ENCODE results near the gene ADGRL2.

ADGRL2 gene

DNA sequence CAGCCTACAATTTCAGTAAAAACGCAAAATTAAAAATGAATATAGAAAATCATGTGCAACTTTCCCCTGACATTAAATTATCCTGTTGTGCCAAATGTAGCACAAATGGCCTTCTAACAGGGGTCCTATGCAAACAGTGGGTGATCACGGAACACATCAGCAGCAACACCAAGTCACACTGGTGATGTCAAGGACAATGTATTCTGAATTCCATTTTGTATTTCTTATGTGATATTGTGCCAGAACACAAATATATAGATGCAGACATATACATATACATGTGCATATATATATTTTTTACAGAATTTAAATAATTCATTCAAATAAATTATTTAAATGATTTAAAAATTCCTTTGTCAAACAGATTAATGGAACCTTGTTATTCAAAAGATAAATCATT is 8.6 kb upstream of the ADGRL2 start:
- Histone ChIP-seq H3F3A (ENCODE audit: insufficient read depth, low read length) (no peaks in the 10 kb centered on the region), H3K27me3 (replicated peaks; ENCODE audit: insufficient read depth, low read length) (no peaks in the 10 kb centered on the region), H2AFZ (ENCODE audit: low read length) (no peak overlapping the region), H3K4me1 (ENCODE audit: low read length) (no peaks in the 10 kb centered on the region), H3K4me2 (ENCODE audit: low read depth, low read length) (no peak overlapping the region), H3K9me2 (replicated peaks; ENCODE audit: insufficient read depth, low read length) (no peaks in the 10 kb centered on the region), H3K27ac (ENCODE audit: low read length) (no peak overlapping the region), H3K9ac (ENCODE audit: low read length) (no peak overlapping the region), H3K9me3 (replicated peaks; ENCODE audit: insufficient read depth, low read length) (no peaks in the 10 kb centered on the region), H3K36me3 (replicated peaks; ENCODE audit: insufficient read depth, low read length) (no peaks in the 10 kb centered on the region), H3K4me3 (ENCODE audit: low read length) (no peak overlapping the region), H3K79me2 (ENCODE audit: low read length) (no peaks in the 10 kb centered on the region), H4K20me1 (ENCODE audit: insufficient read depth, low read length) (no peaks in the 10 kb centered on the region)
- TF ChIP-seq EZH2phosphoT487 (IDR thresholded peaks at IDR 0.05; ENCODE audit: low read length) (no peak), EZH2 (optimal IDR thresholded peaks at IDR 0.05; ENCODE audit: low read depth, low read length) (no peak)
- TF ChIP-seq, protein P1, sequence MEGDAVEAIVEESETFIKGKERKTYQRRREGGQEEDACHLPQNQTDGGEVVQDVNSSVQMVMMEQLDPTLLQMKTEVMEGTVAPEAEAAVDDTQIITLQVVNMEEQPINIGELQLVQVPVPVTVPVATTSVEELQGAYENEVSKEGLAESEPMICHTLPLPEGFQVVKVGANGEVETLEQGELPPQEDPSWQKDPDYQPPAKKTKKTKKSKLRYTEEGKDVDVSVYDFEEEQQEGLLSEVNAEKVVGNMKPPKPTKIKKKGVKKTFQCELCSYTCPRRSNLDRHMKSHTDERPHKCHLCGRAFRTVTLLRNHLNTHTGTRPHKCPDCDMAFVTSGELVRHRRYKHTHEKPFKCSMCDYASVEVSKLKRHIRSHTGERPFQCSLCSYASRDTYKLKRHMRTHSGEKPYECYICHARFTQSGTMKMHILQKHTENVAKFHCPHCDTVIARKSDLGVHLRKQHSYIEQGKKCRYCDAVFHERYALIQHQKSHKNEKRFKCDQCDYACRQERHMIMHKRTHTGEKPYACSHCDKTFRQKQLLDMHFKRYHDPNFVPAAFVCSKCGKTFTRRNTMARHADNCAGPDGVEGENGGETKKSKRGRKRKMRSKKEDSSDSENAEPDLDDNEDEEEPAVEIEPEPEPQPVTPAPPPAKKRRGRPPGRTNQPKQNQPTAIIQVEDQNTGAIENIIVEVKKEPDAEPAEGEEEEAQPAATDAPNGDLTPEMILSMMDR (IDR thresholded peaks at IDR 0.05; ENCODE audit: low read length) = no peak
- no peak for DNase-seq

DNA sequence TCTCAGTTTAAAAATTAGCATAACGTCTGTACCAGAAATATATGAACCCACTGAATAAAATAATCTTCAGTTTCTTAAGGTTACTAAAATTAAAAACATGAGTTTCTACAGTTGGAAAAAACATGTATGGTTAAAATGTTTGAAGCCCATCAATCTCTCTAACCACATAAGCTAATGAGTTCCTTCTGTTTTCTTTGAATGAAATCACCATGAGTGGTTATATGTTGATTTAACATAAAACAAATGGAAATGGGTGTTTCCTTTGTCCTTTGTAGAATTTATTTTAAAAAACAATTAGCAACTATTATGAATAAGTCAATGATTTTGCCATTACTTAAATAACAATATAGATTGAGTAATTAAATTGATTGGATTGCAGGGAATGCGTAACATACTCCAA is 3.0 kb upstream of the ADGRL2 start:
- Histone ChIP-seq H3K27ac (ENCODE audit: low read length) (no peak overlapping the region), H3K36me3 (replicated peaks; ENCODE audit: insufficient read depth, low read length) (no peaks in the 10 kb centered on the region), H4K20me1 (ENCODE audit: insufficient read depth, low read length) (no peaks in the 10 kb centered on the region), H3K4me2 (ENCODE audit: low read depth, low read length) (no peak overlapping the region), H3K9me2 (replicated peaks; ENCODE audit: insufficient read depth, low read length) (no peaks in the 10 kb centered on the region), H3K27me3 (replicated peaks; ENCODE audit: insufficient read depth, low read length) (no peaks in the 10 kb centered on the region), H3K79me2 (ENCODE audit: low read length) (no peaks in the 10 kb centered on the region), H3K9ac (ENCODE audit: low read length) (no peak overlapping the region), H3K4me3 (ENCODE audit: low read length) (no peak overlapping the region), H2AFZ (ENCODE audit: low read length) (no peak overlapping the region), H3K4me1 (ENCODE audit: low read length) (no peaks in the 10 kb centered on the region), H3K9me3 (replicated peaks; ENCODE audit: insufficient read depth, low read length) (no peaks in the 10 kb centered on the region), H3F3A (ENCODE audit: insufficient read depth, low read length) (no peaks in the 10 kb centered on the region)
- no peak for TF ChIP-seq EZH2phosphoT487 (IDR thresholded peaks at IDR 0.05; ENCODE audit: low read length)
- TF ChIP-seq EZH2 (optimal IDR thresholded peaks at IDR 0.05; ENCODE audit: low read depth, low read length) = no peak
- TF ChIP-seq, protein P1 (IDR thresholded peaks at IDR 0.05; ENCODE audit: low read length) = no peak
- DNase-seq = no peak

DNA sequence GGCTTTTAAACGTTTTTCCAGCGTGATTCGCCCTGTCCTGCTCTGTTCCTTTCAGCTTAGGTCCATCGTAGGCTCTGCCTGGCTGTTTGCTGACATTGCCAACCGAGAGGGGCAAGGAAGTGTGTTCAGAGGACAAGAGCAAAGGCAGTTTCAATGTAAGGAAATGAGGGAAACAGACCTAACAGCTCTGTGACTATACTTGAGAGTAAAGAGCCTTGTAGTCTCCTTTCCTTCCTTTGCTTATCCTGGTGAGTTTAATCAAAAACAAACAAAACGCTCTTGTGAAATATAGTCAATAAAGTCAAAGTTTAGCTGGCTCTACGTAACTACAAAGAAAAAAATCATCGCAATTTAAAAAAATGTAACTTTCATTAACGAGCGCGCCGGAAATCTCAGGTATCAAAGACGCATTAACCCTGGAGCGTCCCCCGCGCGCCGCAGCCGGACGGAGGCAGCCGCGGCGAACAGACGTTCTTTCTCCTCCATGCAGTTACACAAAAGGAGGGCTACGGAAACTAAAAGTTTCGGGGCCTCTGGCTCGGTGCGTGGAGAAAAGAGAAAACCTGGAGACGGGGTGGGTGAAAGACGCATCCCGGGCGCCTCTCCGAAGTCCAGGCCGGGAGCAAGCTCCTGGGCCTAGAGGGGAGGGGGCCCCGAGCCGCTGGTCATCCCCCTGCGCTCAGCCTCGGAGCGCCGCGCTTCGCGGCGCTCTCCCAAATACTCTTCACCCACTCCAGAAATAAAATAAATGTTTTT is 617 bp upstream of the ADGRL2 start:
- peak; percentile 33 for DNase-seq
- Histone ChIP-seq H2AFZ (ENCODE audit: low read length) (peak overlapping the region; percentile 53; the same call in 1 of the 2 replicates), H3K4me1 (ENCODE audit: low read length) (no peaks in the 10 kb centered on the region), H3K4me2 (ENCODE audit: low read depth, low read length) (peak overlapping the region; percentile 63), H3K9me2 (replicated peaks; ENCODE audit: insufficient read depth, low read length) (no peaks in the 10 kb centered on the region), H3K27ac (ENCODE audit: low read length) (no peak overlapping the region), H3K9me3 (replicated peaks; ENCODE audit: insufficient read depth, low read length) (no peaks in the 10 kb centered on the region), H3K79me2 (ENCODE audit: low read length) (no peaks in the 10 kb centered on the region), H4K20me1 (ENCODE audit: insufficient read depth, low read length) (no peaks in the 10 kb centered on the region), H3K9ac (ENCODE audit: low read length) (no peak overlapping the region), H3F3A (ENCODE audit: insufficient read depth, low read length) (no peaks in the 10 kb centered on the region), H3K4me3 (ENCODE audit: low read length) (peak overlapping the region; percentile 59), H3K36me3 (replicated peaks; ENCODE audit: insufficient read depth, low read length) (no peaks in the 10 kb centered on the region), H3K27me3 (replicated peaks; ENCODE audit: insufficient read depth, low read length) (0 out of 2 replicates have a peak, but pooled peaks cover 10% of the 10 kb centered on the region)
- TF ChIP-seq EZH2phosphoT487 (IDR thresholded peaks at IDR 0.05; ENCODE audit: low read length) (no peak), EZH2 (optimal IDR thresholded peaks at IDR 0.05; ENCODE audit: low read depth, low read length) (no peak)
- TF ChIP-seq, protein P1 (IDR thresholded peaks at IDR 0.05; ENCODE audit: low read length) = no peak

All from MM.1S (cell line).